Keratinocyte (primary cell): ENCODE results near the gene ADAMTSL1. TPM values are rescaled to one million over a fixed set of nuclear protein-coding genes. Genes with fewer than 3 reads are reported as not detected.

Source experiments
- DNase-seq: peaks from one replicate; pipeline ENCODE4 v3.0.0-alpha.2; 2011; ENCODE audit warnings: low read depth, missing footprints, low spot score
- FAIRE-seq: peaks from 2 replicates; lab custom pipeline; 2011; peaks lifted over from hg19 to GRCh38; lab: Jason Lieb, UNC
- H2AFZ ChIP-seq: 2 replicates; pipeline ENCODE4 v1.6.0; 2012; ENCODE audit warnings: low read length, control low read depth, inconsistent platforms; ENCODE audit not compliant: control insufficient read depth
- H3K27ac ChIP-seq: 2 replicates; pipeline ENCODE4 v1.5.1; 2011; ENCODE audit warnings: low read length; ENCODE audit not compliant: control insufficient read depth, insufficient read depth
- H3K27me3 ChIP-seq: 3 replicates; pipeline ENCODE4 v1.6.0; 2011; ENCODE audit warnings: low read length; ENCODE audit not compliant: control insufficient read depth, insufficient read depth; ENCODE audit errors: extremely low read depth
- H3K36me3 ChIP-seq, 2 experiments: 2 replicates in 1 of 2; 3 replicates in 1 of 2; pipeline ENCODE4 v1.5.1; 2011; ENCODE audit warnings: low read length in 2 of 2, mild to moderate bottlenecking in 1 of 2; ENCODE audit not compliant: control insufficient read depth in 2 of 2, insufficient read depth in 2 of 2; ENCODE audit errors: extremely low read depth in 1 of 2
- H3K4me1 ChIP-seq: 3 replicates; pipeline ENCODE4 v1.5.1; 2011; ENCODE audit warnings: low read length; ENCODE audit not compliant: control insufficient read depth, insufficient read depth; ENCODE audit errors: extremely low read depth
- H3K4me2 ChIP-seq: 3 replicates; pipeline ENCODE4 v1.6.0; 2011; ENCODE audit warnings: low read depth, low read length; ENCODE audit not compliant: control insufficient read depth, insufficient read depth; ENCODE audit errors: extremely low read depth
- H3K4me3 ChIP-seq, 3 experiments: fragments of 200-600 bp in 1 of 3; sonication (generic) in 1 of 3; 2 replicates in 2 of 3; 3 replicates in 1 of 3; pipeline ENCODE4 v1.5.1; 2011 to 2016; ENCODE audit warnings: low read length in 3 of 3, mild to moderate bottlenecking in 3 of 3, control low read depth in 2 of 3, inconsistent platforms in 1 of 3, low read depth in 1 of 3, mixed read lengths in 1 of 3, mixed run types in 1 of 3, moderate library complexity in 1 of 3; ENCODE audit not compliant: control insufficient read depth in 2 of 3, insufficient read depth in 2 of 3; ENCODE audit errors: extremely low read depth in 1 of 3
- H3K79me2 ChIP-seq: 2 replicates; pipeline ENCODE4 v1.6.0; 2012; ENCODE audit warnings: low read length; ENCODE audit not compliant: control insufficient read depth, insufficient read depth
- H3K9ac ChIP-seq: 3 replicates; pipeline ENCODE4 v1.6.0; 2011; ENCODE audit warnings: low read length; ENCODE audit not compliant: control insufficient read depth, insufficient read depth; ENCODE audit errors: extremely low read depth
- H3K9me1 ChIP-seq: 3 replicates; pipeline ENCODE4 v1.6.0; 2011; ENCODE audit warnings: low read length; ENCODE audit not compliant: control insufficient read depth, insufficient read depth; ENCODE audit errors: extremely low read depth
- H3K9me3 ChIP-seq: 2 replicates; pipeline ENCODE4 v1.5.1; 2012; ENCODE audit warnings: low read depth, low read length; ENCODE audit not compliant: control insufficient read depth
- H4K20me1 ChIP-seq: 3 replicates; pipeline ENCODE4 v1.6.0; 2011; ENCODE audit warnings: low read length; ENCODE audit not compliant: control insufficient read depth, insufficient read depth; ENCODE audit errors: extremely low read depth
- CTCF ChIP-seq, 3 experiments: IDR thresholded peaks in 1 of 3; conservative IDR thresholded peaks in 1 of 3; optimal IDR thresholded peaks in 1 of 3; 2 replicates in 2 of 3; 3 replicates in 1 of 3; pipeline versions ENCODE3 to v1.5.1; 2011; ENCODE audit warnings: low read length in 3 of 3, mild to moderate bottlenecking in 3 of 3, moderate library complexity in 2 of 3, control low read depth in 1 of 3, inconsistent platforms in 1 of 3; ENCODE audit not compliant: insufficient read depth in 2 of 3; ENCODE audit errors: extremely low read depth in 1 of 3
- EZH2 ChIP-seq: IDR thresholded peaks from one replicate; pipeline ENCODE4 v1.6.1; 2012; ENCODE audit warnings: inconsistent platforms, mild to moderate bottlenecking, low read length, moderate library complexity
- dilution Hi-C: fragments of 300-500 bp; cut with MboI; formaldehyde crosslinking; loops from one replicate; pipeline ENCODE4 v1.7.0; 2020; ENCODE audit warnings: low sequenced_read_pairs; ENCODE audit not compliant: extremely low pct_ligation_motif_present
- polyA plus RNA-seq, 5 experiments: library from polyadenylated mRNA; depleted of rRNA in 3 of 5; stranded (reverse) in 3 of 5; stranded (forward) in 1 of 5; unstranded in 1 of 5; fragments of >200 nt; gene quantifications; 1 replicate in 1 of 5; 2 replicates in 3 of 5; 3 replicates in 1 of 5; pipeline versions ENCODE4 v1.2.1 to v1.2.3, GENCODE V29; 2011 to 2012; ENCODE audit warnings: missing spikeins in 2 of 5, low read depth in 1 of 5, low replicate concordance in 1 of 5

The ADAMTSL1 gene
- polyA plus RNA-seq, 1 donor (not counting 4 experiments of a cell fraction or from before 2014, with no cell fraction given): 1.1 TPM

- DNase-seq (no peak), FAIRE-seq (no peak)
- no peak overlapping the region for H2AFZ ChIP-seq
- no peaks in the 10 kb centered on the region for H3K4me1 ChIP-seq
- H3K27ac ChIP-seq: no peak overlapping the region
- TF ChIP-seq CTCF (optimal IDR thresholded peaks at IDR 0.05 in 1 of 3, IDR thresholded peaks at IDR 0.05 in 1 of 3, conservative IDR thresholded peaks at IDR 0.05 in 1 of 3; ENCODE audit: extremely low read depth in 1 of 3, insufficient read depth in 2 of 3, low read length in 3 of 3) (no peak), EZH2 (no peak)
- H3K9me3 ChIP-seq: no peaks in the 10 kb centered on the region
- H4K20me1 ChIP-seq: no peaks in the 10 kb centered on the region
- H3K79me2 ChIP-seq: no peaks in the 10 kb centered on the region
- H3K9me1 ChIP-seq: no peaks in the 10 kb centered on the region
- no peaks in the 10 kb centered on the region for H3K36me3 ChIP-seq
- no peak overlapping the region for H3K9ac ChIP-seq
- no peak overlapping the region for H3K4me3 ChIP-seq
- H3K27me3 ChIP-seq: no peaks in the 10 kb centered on the region
- H3K4me2 ChIP-seq: no peak overlapping the region
- dilution Hi-C loops: no loop called here
Measured at GRCh38 chr9:18786196-18786595, 312.2 kb downstream of the ADAMTSL1 start.

DNA sequence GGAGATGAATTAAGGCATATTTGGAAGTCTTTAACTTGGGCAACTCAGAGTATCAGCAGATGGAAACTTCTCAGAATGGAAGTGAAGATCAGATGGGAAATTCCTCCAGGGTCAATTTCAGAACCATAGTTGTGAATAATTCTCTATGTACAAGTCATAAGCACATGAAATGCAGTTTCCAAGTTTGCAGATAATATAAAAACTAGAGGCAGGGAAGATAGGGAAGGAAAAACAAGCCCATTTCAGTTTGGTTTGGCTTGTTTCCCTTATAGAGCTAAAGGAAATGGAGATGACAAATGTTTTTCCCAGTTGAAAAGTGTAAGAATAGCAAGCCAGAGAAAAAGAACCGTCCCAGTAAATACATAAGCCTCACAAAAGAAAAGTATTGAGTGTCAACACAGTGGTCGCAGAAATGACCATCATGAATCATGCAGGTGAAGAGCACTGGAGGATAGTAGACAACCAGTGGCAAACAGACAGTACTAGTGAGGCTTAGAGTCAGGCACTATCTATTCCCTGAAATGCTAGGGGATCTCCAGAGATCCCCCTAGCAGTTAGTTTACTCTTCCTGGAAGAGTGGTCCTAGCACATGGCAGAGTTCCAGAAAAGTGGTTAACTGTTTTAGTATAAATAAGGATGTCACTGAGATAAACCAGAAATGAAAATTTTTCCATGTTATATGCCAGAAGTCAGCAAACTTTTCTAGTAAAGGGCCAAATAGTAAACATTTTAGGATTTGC is 313.1 kb downstream of the ADAMTSL1 start:
- FAIRE-seq: no peak
- H3K36me3 ChIP-seq: no peaks in the 10 kb centered on the region
- H3K9ac ChIP-seq: no peak overlapping the region
- H3K79me2 ChIP-seq: no peaks in the 10 kb centered on the region
- H3K4me2 ChIP-seq: no peak overlapping the region
- no peak overlapping the region for H2AFZ ChIP-seq
- no peak overlapping the region for H3K4me3 ChIP-seq
- dilution Hi-C loops: no loop called here
- no peaks in the 10 kb centered on the region for H3K4me1 ChIP-seq
- no peaks in the 10 kb centered on the region for H3K27me3 ChIP-seq
- no peaks in the 10 kb centered on the region for H3K9me3 ChIP-seq
- H3K27ac ChIP-seq: no peak overlapping the region
- no peak for DNase-seq
- no peaks in the 10 kb centered on the region for H4K20me1 ChIP-seq
- TF ChIP-seq EZH2 (no peak), CTCF (optimal IDR thresholded peaks at IDR 0.05 in 1 of 3, IDR thresholded peaks at IDR 0.05 in 1 of 3, conservative IDR thresholded peaks at IDR 0.05 in 1 of 3; ENCODE audit: extremely low read depth in 1 of 3, insufficient read depth in 2 of 3, low read length in 3 of 3) (no peak)
- H3K9me1 ChIP-seq: no peaks in the 10 kb centered on the region
